Measurements from ENCODE around the gene IGF1.

IGF1 gene

DNA sequence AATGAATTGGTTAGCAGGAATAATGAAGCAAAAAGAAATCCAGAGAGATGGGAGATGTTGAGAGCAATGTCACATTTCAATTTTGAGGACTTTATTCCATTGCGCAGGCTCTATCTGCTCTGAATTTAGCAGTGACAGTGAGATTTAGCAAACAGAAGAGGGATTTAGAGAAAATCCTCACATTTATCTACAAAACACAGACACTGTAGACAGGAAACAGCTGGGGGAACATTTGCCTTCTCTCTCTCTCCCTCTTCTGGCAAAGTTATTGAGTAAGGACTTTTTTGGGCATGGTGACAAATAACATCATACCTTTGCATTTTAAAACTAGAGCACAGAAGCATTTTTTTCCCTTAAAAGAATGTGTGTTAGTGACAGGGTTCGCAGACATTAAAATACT, at the start of gene IGF1:
Gene IGF1 (minus strand): TSS at position 158 of the 400 bp plus-strand sequence. CDS start 182 bp downstream, outside the sequence.
- in situ Hi-C loops (cut with MboI; ENCODE audit: low sequenced_read_pairs) = loop anchor here (25.0 kb wide), 1 partner anchor 543 kb away; no protein-coding TSS in a partner anchor

DNA sequence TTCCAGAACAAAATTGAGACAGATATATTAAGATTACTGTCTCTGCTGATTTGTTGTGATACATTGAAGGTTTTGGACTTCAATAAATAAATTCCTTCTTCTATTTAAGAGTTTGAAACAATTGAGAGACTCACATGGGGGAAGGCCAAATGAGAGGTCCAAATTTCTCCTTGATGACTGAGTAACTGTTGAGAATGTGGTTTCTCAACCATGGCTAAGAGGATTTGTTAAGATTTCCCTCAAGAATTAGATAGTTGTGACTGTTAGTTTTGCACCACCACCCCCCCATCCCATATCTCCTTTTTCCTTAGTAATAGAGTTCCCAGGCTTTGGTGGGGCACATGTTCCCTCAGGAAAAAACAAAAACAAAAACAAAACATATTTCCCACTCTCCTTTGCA, 47.7 kb upstream of the IGF1 start:
- in situ Hi-C loops (cut with MboI; ENCODE audit: low sequenced_read_pairs) = no loop called here

DNA sequence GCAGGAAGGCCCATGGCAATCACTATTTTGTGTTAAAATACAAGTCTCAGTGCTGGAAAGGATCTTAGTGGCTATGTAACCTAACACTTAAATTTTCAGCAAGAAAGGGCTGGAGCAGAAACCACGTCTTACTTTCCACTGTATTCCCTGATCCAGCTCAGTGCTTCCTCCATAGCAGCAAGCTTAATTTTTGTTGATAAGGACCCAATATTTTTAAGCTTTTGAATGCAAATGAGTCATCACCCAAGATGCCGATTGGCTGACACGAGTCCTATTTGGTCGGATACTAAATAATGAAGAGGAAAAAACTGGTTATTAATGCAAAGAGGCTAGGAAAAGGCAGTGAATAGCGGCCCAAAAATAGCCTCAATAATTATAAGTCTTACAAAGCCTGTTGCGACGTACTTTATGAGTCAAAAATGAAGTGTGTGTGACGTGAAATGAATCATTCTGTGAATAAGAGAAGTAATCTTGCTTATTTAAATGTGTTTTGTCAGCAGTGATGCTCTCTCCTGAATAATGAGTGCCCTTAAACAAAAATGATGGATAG, 46.9 kb upstream of the IGF1 start:
- in situ Hi-C loops (cut with MboI; ENCODE audit: low sequenced_read_pairs) = no loop called here

DNA sequence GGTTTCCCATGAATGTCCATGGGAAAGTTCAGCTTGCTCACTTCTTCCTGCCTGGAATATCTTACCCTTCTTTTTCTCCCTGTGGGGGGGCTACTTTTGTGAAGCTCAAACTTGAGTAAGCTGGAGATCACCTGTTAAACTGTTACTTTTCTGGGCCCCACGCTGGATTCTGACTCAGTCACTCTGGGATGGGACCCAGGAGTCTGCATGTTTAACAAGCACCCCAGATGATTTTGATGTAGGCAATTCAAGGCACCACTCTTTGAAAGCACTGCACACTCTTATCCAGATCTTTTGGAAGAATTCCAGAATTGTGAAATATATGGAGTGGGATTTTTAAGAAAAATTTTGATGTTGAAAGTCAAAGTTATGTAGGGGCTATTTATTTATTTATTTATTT, 46.3 kb upstream of the IGF1 start:
- in situ Hi-C loops (cut with MboI; ENCODE audit: low sequenced_read_pairs) = no loop called here

DNA sequence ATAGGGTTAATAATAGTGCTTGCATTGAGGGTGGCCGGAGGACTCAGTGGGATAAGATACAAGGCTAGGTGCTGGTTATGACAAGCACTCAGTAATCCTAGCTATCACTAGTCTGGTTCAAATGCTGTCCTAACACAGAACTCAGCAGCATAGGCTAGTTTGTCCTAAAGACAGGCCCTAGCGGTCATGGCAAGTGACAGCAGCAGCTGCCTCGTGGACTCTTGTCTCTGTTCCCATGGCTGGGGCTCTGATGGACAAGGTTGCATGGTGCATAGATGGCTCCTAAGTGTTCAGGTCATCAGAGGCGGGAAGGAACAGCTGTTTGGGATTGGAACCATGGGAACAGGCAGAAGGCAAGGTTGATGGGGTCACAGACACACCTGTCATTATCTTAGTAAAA, 42.4 kb upstream of the IGF1 start:
- in situ Hi-C loops (cut with MboI; ENCODE audit: low sequenced_read_pairs) = no loop called here

DNA sequence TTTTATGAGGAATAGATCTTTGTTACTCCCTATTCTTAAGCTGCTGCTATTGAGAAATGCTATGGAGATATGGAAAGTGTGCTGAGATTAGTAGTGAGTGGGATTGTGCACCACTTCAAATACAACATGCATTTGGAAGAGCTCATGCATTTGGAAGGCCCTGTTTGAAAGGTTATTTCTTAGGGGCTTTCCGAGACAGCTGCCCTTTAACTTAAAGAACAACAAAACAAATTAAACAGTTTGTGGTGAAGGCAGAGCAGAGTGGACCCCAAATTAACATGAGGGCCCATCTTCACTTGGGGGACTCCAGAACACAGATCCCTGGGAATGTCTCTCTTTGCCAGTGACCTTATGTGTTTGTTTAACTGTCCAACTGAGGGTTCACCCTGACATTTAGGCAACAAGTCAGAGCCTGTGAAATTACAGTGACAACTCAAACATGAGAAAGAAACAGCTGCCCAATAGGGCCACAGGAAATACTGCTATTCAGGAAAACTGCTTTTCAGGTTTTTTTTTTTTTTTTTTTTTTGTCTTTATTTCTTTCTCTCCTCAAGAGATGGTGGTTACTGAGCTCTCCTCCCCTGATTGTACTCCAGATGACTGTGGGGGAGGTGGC, 41.4 kb upstream of the IGF1 start:
- in situ Hi-C loops (cut with MboI; ENCODE audit: low sequenced_read_pairs) = no loop called here

DNA sequence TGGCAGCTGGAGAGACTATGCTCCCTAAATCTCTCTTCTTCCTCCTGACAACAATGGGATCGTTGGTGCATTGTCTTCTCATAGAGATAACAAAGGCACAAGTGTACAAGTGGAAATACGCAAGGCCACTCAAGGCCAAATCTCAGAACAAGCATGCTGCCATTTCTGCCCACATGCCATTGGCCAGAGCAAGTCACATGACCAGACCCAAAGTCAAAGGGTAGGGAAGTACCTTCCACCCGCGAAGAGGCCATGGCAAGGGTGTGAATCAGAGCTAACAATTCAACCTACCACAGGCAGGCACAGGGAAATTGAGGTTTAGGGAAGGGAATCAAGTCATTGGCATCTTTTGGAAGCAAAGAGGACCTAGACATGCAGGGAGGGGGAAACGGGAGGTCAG, 38.5 kb upstream of the IGF1 start:
- in situ Hi-C loops (cut with MboI; ENCODE audit: low sequenced_read_pairs) = no loop called here

DNA sequence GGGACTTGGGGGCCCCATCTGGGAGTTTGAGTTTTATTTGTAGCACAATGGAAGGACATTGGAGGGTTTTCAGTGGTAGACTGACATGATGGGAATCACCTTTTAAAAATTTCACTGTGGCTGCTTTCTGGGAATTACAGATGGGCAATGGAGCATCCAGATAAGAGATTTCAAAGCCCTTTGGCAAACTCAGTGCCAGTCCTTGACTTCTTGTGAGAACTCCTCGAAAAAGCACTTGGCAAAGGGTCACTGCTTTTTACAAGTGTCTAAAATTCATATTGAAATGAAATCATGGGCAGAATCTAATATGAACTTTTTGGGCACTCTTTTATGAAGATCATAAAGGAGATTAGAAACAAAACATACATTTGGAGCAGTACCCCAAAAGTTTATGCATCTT, 34.3 kb upstream of the IGF1 start:
- in situ Hi-C loops (cut with MboI; ENCODE audit: low sequenced_read_pairs) = no loop called here

DNA sequence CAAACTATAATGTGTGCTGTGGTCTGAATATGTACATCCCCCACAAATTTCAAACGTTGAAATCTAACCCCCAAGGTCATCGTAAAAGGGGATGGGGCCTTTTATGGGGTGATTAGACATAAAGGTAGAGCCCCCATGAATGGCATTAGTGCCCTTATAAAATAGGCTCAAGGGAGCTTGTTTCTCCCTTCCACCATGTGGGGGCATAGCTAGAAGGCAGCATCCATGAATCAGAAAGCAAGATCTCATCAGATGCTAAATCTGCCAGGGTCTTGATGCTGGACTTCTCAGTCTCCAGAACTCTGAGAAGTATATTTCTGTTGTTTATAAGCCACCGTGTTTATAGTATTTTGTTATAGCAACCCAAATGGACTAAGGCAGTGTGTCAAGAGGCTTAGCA, 33.4 kb upstream of the IGF1 start:
- in situ Hi-C loops (cut with MboI; ENCODE audit: low sequenced_read_pairs) = no loop called here

DNA sequence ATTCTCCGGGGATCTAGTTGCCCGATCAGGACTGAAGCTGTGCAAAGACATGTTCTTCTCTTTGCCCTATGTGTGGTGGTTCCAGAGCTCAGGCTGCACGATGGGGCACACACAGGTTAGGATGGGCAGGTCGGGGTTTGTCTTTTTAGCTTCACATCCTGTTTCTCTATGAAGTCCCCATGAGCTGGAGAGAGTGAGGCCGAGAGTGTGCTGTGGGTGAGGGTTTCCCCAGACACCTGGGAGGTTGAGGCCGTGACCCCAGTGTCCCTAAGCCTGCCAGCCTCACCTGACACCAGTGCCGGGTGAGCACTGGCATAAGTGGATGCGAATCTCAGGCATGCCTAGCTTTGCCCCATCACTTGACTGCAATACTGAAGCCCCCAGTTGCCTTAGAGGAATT, 32.9 kb upstream of the IGF1 start:
- in situ Hi-C loops (cut with MboI; ENCODE audit: low sequenced_read_pairs) = no loop called here

DNA sequence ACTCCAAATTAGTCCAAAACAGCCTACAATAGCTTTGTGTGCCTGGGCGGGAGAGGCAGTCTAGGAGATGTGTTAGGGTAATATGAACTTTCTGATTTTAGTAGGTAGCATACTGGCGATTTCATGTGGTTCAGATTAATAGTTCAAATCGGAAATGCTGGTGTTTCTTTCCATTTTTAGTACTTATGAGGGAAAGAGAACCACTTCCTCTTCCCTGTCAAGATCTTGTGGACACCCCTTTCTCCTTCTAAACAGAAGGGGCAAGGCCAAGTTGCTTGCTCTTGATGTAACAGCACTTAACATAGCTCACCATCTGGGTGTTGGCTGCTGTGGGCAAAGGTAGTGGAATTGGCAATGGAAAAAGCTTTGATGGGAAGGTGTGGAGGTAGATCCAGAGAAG, 32.2 kb upstream of the IGF1 start:
- in situ Hi-C loops (cut with MboI; ENCODE audit: low sequenced_read_pairs) = no loop called here

DNA sequence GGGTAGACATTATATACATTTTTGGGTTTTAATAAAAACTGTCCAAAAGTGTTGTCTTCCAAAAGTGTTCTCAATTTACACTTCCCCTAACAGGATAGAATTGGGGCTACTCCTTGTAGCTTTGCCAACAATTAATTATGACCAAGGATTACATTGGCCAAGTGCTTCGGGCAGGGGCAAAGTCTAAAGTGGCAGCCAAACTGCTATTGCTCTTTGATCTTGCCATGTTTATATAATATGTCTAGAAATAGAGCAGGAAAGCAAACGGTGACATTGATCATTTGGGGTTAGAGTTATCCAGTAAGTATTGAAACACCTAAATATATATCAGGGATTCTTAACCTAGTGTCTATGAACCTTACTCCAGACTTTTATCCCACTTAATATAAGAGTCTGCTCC, 31.2 kb upstream of the IGF1 start:
- in situ Hi-C loops (cut with MboI; ENCODE audit: low sequenced_read_pairs) = no loop called here

DNA sequence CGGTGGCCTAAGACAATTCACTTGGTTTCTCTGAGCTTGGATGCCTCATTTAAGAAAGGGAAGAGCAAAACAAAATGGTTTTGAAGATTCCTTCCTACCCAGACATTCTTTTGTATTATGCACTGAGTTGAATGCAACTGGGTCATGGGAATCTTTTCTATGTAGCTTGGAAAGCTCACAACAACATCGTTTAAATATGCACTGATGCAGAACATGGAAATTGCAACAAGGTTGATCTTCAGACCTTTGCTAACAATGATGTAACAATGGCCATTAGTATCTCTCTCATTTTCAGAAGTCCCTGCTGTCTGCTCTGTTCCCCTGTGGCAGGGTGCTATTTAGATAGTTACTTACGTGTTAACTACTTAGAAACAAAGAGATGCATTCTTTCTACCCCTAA, 30.1 kb upstream of the IGF1 start:
- in situ Hi-C loops (cut with MboI; ENCODE audit: low sequenced_read_pairs) = no loop called here

DNA sequence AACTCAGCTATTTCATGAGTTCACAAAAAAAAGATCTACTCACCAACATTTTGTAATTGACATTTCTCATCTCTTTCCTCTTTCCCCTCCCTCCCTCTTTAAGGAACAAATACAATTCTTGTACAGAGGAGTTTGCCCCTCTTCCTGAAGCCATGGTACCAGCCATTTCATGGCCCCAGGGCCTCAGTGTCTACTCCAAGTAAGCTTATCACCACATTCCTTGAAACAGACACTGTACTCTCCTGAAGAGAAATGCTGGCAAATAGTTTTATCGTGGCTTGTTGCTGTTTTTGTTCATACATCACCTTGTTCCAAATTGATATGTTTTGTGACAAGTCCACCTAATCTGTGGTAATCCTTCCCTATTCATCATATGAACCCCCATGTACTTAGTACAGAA, 29.7 kb upstream of the IGF1 start:
- in situ Hi-C loops (cut with MboI; ENCODE audit: low sequenced_read_pairs) = no loop called here

DNA sequence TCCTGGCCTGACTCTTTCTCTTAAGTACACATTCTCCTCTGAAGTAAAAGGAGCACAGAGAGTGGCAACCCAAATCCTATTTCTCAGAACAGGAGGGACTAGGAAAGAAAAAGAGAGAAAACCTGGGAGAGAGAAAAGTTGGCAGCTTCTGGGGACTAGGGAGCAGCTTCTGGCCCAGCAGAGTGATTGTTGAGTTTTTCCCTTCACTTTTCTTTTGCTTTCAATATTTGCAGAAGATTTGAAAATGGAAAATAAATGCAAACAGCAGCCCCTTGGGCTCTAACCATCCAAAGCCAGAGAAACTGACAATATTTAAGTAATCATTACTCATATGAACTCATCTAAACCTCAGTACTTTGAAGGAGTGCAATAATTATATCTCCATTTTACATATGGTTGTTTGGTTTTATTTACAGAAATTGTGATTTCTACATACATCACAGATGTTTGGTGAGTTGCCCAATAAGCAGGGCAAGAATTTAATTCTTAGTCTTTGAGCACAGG, 28.8 kb upstream of the IGF1 start:
- in situ Hi-C loops (cut with MboI; ENCODE audit: low sequenced_read_pairs) = no loop called here

DNA sequence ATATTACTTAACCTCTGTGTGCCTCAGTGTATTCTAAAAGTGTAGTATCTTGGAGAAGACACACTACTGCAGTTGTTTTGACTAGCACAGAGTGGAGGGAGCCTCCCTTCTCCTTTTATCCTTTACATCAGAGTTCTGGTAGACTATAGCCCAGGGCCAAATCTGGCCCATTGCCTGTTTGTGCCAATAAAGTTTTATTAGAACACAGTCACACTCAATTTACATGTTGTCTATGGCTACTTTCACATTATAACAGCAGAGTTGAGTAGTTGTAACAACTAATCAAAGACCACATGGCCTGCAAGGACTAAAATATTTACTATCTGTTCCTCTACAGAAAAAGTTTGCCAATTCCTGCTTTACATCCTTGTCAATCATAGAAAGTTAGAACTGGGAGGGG, 27.7 kb upstream of the IGF1 start:
- in situ Hi-C loops (cut with MboI; ENCODE audit: low sequenced_read_pairs) = no loop called here

DNA sequence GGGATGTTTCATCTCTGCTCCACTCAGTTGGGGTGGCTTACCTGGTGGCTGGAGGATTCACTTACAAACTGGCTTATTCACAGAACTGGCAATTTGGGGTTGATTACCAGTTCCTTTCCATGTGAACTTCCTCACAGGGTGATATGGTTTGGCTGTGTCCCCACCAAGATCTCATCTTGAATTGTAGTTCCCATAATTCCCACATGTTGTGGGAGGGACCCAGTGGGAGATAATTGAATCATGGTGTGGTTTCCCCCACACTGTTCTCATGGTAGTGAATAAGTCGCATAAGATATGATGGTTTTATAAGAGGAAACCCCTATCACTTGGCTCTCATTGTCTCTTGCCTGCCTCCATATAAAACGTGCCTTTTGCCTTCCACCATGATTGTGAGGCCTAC, 26.9 kb upstream of the IGF1 start:
- in situ Hi-C loops (cut with MboI; ENCODE audit: low sequenced_read_pairs) = no loop called here

DNA sequence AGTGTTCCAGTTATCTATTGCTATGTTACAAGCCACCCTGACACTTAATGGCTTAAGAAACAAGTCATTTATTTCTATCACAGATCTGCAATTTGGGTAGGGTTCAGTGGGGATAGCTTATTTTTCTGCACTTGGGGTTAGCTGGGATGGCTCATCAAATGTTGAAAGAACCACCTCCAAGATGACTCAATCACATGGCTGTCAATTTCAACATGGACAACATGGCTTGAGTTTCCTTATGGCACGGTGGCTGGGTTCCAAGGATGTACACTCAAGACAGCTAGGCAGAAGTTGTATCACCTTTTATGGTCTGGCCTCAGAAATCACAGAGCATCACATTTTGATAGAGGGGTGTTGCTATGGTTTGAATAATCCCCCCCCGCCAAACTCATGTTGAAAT, 24.5 kb upstream of the IGF1 start:
- in situ Hi-C loops (cut with MboI; ENCODE audit: low sequenced_read_pairs) = no loop called here

DNA sequence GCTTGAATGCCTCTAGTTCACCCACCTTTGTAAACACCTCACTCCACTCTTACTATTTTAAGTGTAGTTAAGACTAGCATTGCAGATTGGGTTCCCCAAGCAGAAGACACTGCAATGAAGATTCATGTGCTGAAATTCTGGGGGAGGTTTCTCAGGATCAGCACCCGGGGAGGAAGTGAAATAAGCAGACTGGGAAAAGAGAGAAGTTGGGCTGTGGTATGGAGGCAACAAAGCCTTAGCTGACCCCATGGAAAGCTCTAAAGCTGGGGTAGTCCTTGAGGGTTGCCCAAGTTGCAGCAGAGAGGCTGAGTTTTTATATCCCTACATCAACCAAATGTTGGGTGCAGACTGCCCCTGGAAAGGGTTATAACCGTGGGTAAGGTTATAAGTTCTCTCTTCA, 23.9 kb upstream of the IGF1 start:
- in situ Hi-C loops (cut with MboI; ENCODE audit: low sequenced_read_pairs) = no loop called here

DNA sequence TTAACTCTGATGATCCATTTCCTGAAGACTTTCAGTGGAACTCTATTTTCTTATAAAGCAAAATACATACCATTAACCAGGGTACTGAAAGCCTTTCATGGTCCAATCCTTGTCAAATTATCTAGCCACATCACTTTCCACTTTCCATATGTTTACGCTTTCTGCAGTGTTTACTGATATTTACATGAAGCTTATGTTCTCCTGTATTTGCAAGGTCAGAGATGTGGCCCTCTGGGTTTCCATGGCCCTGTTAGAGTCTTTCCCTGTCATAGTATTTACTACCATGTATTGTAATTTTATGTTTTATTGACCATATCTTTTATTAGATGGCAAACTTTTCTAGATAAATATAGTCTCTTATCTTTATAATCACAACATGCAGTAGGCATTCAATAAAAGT, 23.5 kb upstream of the IGF1 start:
- in situ Hi-C loops (cut with MboI; ENCODE audit: low sequenced_read_pairs) = no loop called here

DNA sequence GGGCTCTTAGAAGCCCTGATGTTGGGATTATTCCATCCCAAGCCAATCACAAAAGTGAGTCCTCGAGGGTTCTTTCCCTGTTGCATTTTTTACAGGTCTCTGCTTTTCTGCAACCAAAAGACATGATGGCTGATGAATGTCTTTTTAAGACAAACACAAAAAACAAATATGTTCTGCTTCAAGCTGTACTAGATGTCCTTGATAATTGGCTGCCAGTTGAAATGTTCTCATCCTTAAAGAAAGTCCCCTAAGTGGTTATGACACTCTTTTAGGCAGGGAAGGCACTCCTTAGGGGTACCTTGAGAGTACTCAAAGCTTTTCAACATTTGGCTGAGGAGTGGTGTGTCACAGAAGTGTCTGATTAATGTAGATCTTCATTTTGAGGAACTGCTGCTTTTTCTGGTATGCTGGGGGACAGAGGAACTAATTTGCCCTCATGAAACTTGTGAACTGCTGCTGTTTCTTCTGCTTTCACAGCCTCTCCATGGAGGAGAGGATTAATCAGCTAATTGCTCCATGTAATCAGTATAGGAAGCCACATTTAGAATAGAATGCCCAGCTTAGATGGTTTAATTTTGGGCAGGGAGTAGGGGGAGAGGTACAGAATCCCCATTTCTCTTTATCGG, 22.8 kb upstream of the IGF1 start:
- in situ Hi-C loops (cut with MboI; ENCODE audit: low sequenced_read_pairs) = no loop called here

DNA sequence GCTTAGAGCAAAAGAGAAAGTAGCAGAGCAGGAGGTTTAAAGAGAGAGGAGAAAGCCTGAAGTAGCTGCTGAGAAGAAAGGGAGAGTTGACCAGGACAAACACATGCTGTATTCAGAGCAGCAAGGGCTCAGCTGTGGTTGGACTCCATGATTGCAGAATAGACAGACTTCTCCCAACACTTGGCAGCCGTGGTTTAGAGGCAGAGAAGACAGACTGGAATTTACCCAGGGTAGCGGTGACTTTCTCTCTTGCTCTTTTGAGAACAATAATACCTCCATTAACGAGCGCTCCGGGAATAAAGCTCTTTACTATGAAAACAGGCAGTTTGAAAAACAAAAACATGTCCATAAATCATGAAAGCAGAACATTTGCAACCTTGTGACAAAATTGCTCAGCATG, 21.4 kb upstream of the IGF1 start:
- in situ Hi-C loops (cut with MboI; ENCODE audit: low sequenced_read_pairs) = no loop called here

DNA sequence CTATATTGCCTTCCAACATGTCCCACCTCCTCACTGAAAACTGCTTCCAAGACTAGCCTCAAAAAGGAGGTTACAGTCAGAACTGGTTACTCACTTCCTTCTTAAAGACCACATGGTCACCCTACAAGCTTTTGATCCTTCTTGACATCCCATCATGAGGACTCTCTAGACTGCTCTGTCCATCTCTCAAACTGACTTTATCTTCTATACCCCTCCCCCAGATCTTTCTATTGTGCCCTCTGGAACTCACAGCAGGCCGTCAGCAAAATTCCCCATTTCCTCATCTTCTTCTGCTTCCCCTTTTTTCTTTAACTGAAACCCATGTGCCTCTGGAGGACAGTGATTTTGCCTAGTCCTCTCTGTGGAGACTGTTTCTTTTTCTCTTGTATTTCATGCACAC, 18.1 kb upstream of the IGF1 start:
- in situ Hi-C loops (cut with MboI; ENCODE audit: low sequenced_read_pairs) = loop anchor here (25.0 kb wide), 1 partner anchor 561 kb away; no protein-coding TSS in a partner anchor
